Dermis blood vessel endothelial cell (primary cell): ENCODE data around the gene WHRN. TPM values are rescaled to one million over a fixed set of nuclear protein-coding genes. Genes with fewer than 3 reads are reported as not detected.

ENCODE experiments used
- DNase-seq: peaks from one replicate; pipeline ENCODE4 v3.0.0; 2010
- total RNA-seq: library from RNA; depleted of rRNA; stranded (reverse); fragments of >200 nt; gene quantifications from 2 replicates; pipeline ENCODE4 v1.2.3, GENCODE V29; 2014

WHRN gene
- 0.09 and 0.17 TPM in 2 replicates for total RNA-seq

- peak; percentile 94 for DNase-seq
Measured at GRCh38 chr9:114505187-114506081, at the start of gene WHRN. WHRN (minus strand) TSS chr9:114505473; CDS start chr9:114504801, 672 bp downstream.

DNA sequence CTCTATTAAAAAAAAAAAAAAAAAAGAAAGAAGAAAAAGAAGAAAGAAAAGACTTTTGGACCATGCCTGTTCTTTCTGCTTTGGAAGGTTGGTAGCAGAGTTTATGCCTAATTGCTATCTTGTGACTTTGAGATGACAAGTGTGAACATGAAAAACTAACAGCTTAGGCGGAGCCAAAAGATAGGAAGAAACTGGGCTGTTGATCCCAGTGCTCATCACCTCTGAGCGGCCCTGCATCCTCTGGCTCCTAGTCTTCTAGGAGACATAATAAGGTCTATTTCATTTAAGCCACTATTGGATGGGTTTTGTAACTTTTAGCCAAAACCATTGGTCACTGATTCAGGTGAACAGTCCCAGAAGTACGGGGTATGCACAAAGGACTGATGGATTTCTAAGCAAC, 47.9 kb upstream of the WHRN start:
- DNase-seq: no peak

DNA sequence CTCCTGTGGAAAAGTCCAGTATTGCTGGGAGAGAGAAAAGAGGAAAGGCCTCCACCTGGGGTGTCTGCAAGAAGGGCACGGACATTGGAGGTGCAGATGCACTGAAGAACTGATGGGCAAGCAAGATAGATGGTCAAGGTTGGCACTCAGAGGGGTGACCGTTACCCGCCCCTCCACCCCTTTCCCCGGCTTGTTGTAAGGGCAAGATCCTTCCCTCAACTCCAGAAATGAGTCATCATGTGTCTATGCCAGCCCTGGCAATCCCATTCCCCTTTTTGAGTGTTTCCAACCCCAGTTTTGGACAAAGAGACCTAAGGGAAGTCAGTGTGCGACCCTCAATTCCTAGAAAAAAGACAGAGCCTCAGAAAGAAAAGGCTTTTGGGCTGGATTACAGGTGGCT, 47.4 kb upstream of the WHRN start:
- peak; percentile 4 for DNase-seq

- DNase-seq: peak; percentile 96
Measured at GRCh38 chr9:114551750-114552685, 46.7 kb upstream of the WHRN start.

GRCh38 chr9:114549697-114550330, 44.5 kb upstream of the WHRN start:
- no peak for DNase-seq

DNA sequence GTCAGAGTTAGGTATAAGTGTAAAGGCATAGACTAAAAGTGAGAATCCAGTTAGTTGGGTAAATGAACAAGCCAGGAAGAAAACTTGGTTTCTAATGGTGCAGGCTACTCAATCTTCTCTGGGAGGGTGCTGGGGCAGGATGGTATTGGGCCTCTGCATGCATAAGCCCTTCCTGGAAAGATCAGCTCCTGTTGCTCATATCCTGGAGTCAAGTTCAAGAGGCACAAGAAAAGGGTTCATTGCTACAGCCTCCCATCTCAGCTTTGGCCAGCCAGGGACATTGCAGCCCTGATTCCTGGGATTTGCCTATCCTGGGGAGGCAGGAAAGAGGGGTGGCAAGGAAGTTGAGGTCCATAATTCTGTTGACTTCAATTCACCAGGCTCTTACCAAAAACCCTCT, 41.6 kb upstream of the WHRN start:
- DNase-seq: peak; percentile 52

GRCh38 chr9:114545055-114545454, 39.8 kb upstream of the WHRN start:
- DNase-seq: no peak

DNA sequence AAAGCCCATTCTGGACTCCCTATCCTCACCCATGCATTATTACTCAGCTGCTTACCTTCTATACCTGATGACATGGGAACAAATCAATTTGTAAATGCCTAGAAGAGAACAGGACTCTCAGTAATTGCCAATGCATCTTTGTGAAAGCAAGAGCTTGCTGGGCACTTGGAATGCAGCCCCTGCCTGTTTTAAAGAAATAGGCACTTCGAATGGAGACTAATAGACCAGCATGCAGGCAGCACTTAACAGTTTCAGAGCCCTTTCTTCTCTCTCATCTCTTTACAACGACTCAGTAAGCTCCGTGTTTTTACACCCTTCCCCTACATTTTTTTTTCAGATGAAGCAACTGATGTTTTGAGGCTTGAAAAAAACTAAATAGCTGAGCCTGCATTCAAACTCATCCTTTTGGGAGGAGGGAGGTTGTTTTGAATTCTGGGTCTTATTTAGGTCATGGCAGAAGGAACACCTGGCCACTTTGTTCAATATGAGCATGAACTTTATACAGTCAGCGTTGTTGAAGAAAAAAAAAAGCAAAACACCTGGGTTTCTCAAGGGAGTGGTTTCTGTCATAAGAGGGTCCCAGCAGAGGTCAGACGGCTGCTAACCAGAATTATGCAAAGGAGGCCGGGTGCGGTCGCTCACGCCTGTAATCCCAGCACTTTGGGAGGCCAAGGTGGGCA, 34.6 kb upstream of the WHRN start:
- no peak for DNase-seq

DNA sequence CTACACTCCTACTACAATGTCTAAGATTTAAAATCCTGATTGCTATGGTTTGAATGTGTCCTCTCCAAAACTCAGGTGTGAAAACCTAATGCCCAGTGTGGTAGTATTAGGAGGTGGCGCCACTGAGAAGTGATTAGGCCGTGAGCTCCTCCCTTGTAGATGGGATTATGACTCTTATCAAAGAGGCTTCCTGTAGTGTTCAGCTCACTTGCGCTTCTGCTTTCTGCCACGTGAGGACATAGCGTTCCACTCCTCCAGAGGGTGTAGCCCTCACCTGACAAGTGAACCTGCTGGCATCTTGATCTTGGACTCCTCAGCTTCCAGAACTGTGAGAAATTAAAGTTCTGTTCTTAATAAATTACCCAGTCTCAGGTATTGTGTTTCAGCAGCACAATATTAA, 33.0 kb upstream of the WHRN start:
- peak; percentile 27 for DNase-seq

DNA sequence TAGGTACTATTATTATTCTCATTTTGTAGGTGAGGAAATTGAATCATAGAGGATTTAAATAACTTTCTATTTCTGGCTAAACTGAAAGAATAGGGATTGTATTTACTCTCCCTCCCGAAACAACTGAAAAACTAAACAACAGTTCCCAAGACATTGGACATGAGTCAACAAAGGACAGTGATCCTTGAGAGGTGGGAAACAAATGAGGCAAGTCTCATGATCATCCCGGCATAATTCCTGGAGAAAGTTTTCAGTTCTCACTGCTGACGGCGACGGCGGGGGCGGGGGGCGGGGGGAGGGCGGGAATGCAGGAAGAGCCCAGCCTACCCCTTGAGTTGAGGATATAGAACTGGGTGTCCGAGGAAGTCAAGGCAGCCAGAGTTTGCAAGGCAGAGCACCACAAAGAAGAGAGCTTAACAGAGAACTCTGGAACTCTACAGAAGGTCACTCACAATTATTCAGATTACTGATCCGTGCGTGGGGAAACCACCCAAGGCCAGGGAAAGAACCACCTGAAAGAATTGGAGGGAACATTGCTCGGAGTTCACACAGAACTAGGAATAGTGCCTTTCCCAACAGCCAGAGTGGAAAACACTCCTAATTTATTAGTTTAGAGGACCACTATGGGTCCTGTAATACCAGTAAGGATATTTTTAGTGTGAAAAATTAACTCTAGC, 27.4 kb upstream of the WHRN start:
- DNase-seq: peak; percentile 41

DNA sequence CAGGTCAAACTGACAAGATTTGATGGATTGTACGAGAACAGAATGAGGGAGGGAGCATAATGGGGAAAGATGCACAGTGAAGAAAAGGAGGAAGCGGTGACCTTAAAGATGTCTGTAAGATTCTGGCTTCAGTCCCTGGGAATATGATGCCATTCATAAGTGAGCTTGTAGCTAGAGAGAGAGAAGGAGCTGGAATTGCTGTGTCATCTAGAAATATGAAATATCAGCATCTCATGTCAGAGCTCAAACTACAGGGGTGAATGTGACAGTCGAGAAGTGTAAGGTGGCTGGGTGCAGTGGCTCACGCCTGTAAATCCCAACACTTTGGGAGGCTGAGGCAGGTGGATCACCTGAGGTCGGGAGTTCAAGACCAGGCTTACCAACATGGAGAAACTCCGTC, 24.0 kb upstream of the WHRN start:
- DNase-seq: no peak

DNA sequence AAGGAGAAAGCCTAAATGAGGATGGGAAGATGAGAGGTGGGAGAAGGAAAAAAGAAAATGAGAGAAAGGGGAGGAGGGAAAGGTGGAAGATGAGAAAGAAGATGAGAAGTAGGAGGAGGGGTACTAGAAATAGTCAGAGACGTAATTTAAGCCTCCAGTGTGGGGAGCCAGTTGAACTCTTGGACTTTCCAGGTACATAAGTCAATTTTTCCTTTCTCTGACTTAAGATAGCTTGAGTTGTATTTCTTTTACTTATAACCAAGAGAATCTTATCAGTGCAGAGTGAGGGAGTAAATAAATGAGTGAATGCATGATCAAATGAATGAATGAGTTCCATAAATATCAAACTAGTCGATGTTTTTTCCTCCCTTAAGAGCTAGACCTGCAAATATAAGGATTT, 21.5 kb upstream of the WHRN start:
- DNase-seq: no peak

DNA sequence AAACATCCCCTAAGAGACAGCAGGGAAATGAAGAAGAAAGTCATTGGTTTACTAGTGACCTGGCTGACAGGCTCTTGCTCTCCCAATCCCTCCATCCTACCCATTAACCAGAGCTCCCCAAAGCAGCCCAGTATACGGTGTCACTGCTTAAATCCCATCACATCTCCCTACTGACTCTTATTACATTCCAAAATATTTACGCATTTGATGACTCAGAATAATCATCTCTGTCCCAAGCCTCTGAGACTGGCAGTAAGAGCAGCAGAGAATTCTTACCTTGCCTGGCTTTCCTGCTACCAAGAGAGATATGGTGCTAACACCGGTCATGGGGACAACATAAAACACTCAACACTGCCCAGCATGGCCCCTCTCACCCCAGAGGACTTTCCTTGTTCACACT, 20.2 kb upstream of the WHRN start:
- DNase-seq: no peak

DNA sequence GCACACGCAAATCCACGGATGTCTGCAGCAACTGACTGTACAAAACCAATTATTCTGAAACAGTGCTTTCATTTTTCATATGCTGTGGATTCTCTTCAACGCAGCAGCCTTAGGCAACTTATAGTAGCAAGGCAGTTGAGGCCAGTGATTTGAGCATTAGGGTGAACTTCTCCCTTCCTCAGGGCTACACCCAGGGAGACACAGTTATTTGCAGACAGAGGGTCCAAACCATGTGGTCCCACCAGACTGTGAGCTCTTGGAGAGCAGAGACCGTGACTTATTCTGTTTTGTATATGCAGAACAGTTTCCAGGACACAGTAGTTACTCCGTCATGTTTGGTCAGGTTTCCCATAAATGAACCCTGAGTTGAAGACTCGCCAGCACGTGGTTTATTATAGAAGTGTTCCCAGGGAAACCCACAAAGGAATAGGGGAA, 19.0 kb upstream of the WHRN start:
- DNase-seq: no peak

- DNase-seq: no peak
Measured at GRCh38 chr9:114522847-114523246, 17.6 kb upstream of the WHRN start.

- no peak for DNase-seq
Measured at GRCh38 chr9:114522286-114522685, 17.0 kb upstream of the WHRN start.

- DNase-seq: no peak
Measured at GRCh38 chr9:114521846-114522245, 16.6 kb upstream of the WHRN start.

- DNase-seq: no peak
Measured at GRCh38 chr9:114518599-114519022, 13.3 kb upstream of the WHRN start.

GRCh38 chr9:114518120-114518519, 12.8 kb upstream of the WHRN start:
- no peak for DNase-seq

DNA sequence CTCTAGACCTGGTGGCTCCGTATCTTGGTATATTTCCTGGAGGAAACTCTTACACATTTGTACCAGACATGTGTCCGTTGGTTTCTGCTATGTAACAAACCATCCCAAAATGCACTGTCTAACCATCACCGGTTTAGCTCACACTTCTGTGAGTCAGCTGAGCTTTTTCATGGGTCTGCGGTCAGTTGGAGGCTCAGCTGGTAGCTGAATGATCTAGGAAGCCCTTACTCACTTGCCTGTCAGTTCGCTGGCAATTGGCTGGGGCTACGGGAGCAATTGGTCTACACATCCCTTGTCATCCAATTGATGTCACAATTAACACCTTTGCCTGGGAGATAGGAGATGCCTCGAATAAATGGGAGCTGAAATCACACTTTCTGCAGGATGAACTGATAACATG, 11.6 kb upstream of the WHRN start:
- DNase-seq: no peak

- DNase-seq: no peak
Measured at GRCh38 chr9:114515528-114515927, 10.3 kb upstream of the WHRN start.

DNA sequence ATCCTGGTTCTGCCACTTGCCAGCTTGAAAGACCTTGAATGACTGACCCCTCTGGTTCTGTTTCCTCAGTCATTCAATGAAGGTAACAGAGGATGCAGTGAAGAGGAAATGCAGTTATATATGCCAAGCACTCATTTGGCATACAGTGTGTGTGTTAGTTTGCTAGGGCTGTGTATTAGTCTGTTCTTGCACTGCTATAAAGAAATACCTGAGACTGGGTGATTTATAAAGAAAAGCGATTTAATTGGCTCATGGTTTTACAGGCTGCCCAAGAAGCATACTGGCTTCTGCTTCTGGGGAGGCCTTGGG, 8.6 kb upstream of the WHRN start:
- DNase-seq: no peak
